ENCODE data around the gene KYAT1. TPM values are rescaled to one million over a fixed set of nuclear protein-coding genes. Genes with fewer than 3 reads are reported as not detected.
A peak's percentile ranks its signal among the peaks of the same experiment; 100 is the strongest.

Gene KYAT1
- total and polyA plus RNA-seq, 2 of the 13 experiments (the other 11 are each of a cell fraction or from before 2014, with no cell fraction given) = 9.2 to 46.5 TPM

- TF ChIP-seq ARID5B (CRISPR knock-in tag; IDR thresholded peaks at IDR 0.05) (peak; percentile 40; the same call in 1 of the 2 replicates), CBFB (CRISPR knock-in tag; IDR thresholded peaks at IDR 0.05) (no peak), ARID2 (CRISPR knock-in tag; IDR thresholded peaks at IDR 0.05; ENCODE audit: borderline replicate concordance) (no peak), ZNF317 (CRISPR knock-in tag; IDR thresholded peaks at IDR 0.05) (no peak), PAX8 (CRISPR knock-in tag; IDR thresholded peaks at IDR 0.05; ENCODE audit: borderline replicate concordance) (no peak), SMAD1 (CRISPR knock-in tag; IDR thresholded peaks at IDR 0.05; ENCODE audit: borderline replicate concordance, low read depth) (no peak), ZNF781 (CRISPR knock-in tag; IDR thresholded peaks at IDR 0.05; ENCODE audit: borderline replicate concordance, not compliant biosample characterization) (no peak), ETV5 (CRISPR knock-in tag; IDR thresholded peaks at IDR 0.05; ENCODE audit: borderline replicate concordance) (peak; percentile 30; the same call in 1 of the 2 replicates), RORA (CRISPR knock-in tag; IDR thresholded peaks at IDR 0.05) (no peak), ZNF432 (CRISPR knock-in tag; IDR thresholded peaks at IDR 0.05; ENCODE audit: borderline replicate concordance) (no peak), SNRNP70 (IDR thresholded peaks at IDR 0.05; ENCODE audit: low read depth, low read length) (no peak), TAF15 (IDR thresholded peaks at IDR 0.05; ENCODE audit: low read depth, low read length, poor library complexity, severe bottlenecking) (peak; percentile 36), HMGXB4 (CRISPR knock-in tag; IDR thresholded peaks at IDR 0.05; ENCODE audit: borderline replicate concordance in 1 of 2, low read depth in 1 of 2) (peak; percentile 7 to 90; a peak in 3 of 4 replicates), TCF7 (IDR thresholded peaks at IDR 0.05; ENCODE audit: low read depth) (no peak), ZNF143 (CRISPR knock-in tag; IDR thresholded peaks at IDR 0.05) (no peak), NCOA2 (CRISPR knock-in tag; IDR thresholded peaks at IDR 0.05) (0 out of 2 replicates have a peak, but pooled peaks have one; percentile 32), GPBP1L1 (CRISPR knock-in tag; IDR thresholded peaks at IDR 0.05) (no peak), KAT8 (CRISPR knock-in tag; IDR thresholded peaks at IDR 0.05) (peak; percentile 74), ZNF235 (CRISPR knock-in tag; IDR thresholded peaks at IDR 0.05; ENCODE audit: borderline replicate concordance) (no peak), TSC22D2 (CRISPR knock-in tag; IDR thresholded peaks at IDR 0.05; ENCODE audit: borderline replicate concordance) (peak; percentile 84; the same call in 1 of the 2 replicates), PLRG1 (conservative IDR thresholded peaks at IDR 0.05) (no peak), IRF1 (CRISPR knock-in tag; IDR thresholded peaks at IDR 0.05; ENCODE audit: low read depth) (no peak)
Measured at GRCh38 chr9:128818099-128818838, 63.5 kb downstream of the KYAT1 start, which contains the start of gene ENDOG (continued).
